HG03025 (cell line): Measurements from ENCODE around the gene AQP4.

Source experiments
- ATAC-seq: cut with Tn5 transposase; IDR thresholded peaks from one replicate; pipeline ENCODE4 v1.9.1; 2021; ENCODE audit warnings: mild to moderate bottlenecking, moderate library complexity; ENCODE audit not compliant: unreplicated experiment, low FRiP score

AQP4 gene, protein sequence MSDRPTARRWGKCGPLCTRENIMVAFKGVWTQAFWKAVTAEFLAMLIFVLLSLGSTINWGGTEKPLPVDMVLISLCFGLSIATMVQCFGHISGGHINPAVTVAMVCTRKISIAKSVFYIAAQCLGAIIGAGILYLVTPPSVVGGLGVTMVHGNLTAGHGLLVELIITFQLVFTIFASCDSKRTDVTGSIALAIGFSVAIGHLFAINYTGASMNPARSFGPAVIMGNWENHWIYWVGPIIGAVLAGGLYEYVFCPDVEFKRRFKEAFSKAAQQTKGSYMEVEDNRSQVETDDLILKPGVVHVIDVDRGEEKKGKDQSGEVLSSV

DNA sequence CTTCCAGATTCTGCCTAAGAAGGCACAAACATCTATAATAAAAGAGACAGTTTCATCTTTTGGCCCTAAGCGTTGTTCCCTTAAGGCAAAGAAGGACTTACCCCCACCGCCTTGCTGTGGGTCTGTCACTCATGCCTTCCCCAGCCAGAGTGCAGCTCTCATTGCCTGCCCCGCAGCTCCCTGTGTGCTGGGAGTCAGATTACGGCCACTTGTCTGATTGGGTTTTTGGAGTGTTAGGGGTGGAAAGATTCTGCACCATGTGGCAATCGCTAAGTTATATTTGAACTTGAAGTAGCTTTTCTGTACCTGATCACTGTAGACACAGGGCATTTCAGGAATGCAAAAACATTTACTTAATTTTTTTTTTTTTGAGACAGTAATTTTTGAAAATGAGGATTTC, at the start of gene AQP4:
Gene AQP4, minus strand, starts transcription at position 151 of the 400 bp plus-strand sequence. Its CDS starts 18 bp downstream, at position 133.
- ATAC-seq = no peak

DNA sequence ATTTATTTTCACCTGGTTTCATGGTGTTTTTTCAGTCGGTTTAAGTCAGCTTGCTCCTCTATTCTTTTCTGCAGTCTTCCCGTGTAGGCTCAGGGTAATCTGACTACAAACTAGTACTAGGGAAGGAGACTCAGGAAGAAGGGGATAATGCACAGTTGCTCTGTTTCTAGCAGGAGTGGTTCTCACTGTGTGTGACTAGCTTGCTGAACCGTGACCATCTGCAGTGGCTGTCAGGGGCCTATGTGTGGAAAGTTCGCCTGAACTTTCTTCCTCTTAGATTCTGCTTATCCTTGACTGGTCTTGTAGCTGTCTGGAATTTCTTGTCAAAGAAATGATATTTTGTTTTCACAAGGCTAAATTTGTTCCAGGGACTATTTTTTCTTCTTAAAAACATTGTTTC, 46.3 kb upstream of the AQP4 start:
- ATAC-seq = no peak

DNA sequence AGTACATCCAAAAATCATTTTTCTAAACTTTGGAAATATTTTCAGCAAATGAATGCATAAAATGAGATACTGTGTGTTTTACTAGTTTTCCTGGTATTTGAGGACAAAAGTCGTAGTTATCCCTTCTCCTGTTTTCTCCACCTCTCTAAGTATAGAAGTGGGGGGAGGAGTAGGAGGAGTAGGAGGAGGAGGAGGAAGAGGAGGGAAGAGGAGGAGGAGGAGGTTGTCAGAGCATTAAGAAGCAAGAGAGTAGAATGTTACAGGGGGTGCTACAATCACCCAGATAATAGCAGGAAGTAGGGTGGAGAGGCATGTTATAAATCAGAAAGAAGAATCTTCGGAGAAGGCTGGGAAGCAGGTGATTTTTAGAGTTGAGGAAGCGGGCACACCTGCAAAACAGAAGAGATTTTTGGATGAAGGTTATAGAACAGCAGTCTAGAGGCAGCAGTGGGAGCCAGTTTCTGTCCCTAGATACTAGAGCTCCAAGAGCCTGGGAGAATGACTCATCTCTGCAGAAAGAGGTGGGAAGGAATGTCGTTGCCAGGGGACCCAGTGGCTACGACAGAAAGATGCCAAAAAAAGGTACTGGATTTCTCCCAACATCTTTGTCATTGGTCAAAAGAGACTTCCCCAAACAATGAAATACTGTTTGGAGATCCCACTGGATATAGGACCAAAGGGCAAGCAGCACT, 44.2 kb upstream of the AQP4 start:
- ATAC-seq = no peak

DNA sequence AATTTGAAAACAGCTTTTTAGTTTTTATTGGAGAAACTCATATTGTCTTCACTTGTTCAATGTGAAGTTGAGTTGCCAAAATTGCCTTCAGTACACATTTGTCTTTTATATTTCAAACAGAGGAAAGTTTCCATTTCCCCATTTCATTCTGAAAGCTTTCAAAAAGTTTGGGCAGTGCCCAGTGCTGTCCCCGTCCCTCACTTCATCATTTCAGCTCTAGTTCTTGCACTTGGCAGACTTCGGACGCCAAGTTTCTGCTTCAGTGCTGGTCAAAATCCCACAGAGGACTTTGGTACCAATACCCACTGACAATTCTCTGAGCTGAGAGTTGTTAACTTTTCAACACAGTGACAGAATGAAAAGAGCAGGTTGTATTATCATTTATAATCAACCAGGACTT, 43.4 kb upstream of the AQP4 start:
- no peak for ATAC-seq

DNA sequence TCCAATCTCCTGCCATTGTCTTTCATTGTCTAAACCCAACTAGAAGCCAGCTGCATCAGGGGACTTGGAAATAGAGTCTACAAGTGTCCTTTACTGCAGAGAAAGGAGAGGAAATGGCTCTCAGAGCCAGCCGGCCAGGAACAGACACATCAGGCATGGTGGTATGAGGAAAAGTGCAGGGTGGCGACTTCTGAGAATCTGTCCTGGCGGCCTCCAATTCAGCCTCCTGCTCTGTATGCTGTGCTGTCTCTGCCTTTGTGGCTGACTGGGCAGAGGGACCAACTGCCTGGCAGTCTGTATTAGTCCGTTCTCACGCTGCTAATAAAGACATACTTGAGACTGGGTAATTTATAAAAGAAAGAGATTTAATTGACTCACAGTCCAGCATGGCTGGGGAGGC, 36.8 kb upstream of the AQP4 start:
- no peak for ATAC-seq

DNA sequence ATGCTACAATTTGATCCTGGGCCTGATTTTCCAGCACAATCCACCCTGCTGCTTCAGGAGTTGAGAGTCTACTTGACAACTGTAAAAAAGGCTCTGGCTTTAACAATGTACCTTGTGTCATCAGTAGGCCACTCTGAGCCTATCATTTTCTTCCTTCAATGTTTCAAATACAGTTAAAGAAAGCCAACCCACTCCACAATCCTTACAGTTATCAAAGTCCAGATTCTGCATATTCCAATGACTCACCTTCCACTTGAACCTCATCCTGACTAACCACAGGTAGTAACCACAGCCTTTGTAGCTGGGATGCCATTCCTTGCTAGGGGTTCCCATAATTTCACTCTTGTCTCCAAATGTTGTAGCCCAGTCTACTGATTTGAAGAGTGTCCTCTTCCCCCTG, 35.5 kb upstream of the AQP4 start:
- ATAC-seq = no peak

DNA sequence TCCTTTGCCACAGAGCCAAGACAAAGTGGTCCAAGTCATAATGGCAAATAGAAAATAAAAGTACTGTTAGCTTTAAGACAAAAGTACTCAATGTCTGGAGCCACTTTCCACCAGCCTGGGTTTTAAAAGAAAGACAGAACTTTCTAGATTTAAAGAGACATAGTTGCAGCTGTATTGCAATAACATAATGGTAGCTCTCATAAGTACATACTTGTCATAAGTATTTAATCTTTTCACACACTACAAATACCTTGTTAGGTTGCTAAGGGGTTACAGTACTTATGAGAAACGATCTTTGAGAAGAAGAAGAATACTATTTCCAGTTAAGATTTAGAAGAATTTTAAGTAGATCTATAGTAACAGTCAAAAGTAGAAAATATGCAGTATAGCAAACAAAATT, 28.9 kb upstream of the AQP4 start:
- ATAC-seq = no peak

DNA sequence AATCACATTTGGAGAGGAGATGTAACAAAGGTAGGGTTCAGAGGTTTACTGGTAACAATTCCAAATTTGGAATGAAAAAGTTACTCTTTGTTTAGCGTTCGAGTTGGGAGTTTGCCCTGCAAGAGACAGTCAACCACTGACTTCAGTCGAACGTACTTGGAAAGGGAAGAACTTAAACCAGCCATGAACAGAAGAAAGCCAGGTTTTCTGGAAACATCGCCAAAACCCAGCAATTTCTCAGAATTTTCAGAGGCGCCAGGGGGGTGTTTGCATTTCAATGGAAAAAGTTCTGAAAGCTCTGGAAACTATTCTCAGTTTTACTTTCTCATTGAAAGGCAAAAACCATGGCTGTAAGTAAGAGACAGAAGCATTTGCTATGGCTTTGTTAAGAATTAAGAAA, 28.5 kb upstream of the AQP4 start:
- no peak for ATAC-seq

DNA sequence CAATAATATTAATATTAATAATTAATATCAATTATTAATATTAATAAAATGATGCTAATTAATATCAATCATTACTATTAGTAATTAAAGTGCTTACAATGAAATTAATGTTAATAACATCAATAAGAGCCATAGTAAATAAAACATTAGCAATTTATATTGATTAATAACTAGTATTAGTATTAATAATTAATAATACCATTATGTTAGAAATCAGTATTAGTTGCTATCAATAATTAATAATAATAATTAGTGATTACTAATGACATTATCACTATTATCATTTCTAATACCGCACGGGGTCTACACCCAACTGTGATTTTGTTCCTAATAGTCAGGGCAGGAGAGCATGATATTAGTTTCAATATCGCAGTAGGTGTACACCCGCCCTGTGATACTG, 22.8 kb upstream of the AQP4 start:
- ATAC-seq = no peak

DNA sequence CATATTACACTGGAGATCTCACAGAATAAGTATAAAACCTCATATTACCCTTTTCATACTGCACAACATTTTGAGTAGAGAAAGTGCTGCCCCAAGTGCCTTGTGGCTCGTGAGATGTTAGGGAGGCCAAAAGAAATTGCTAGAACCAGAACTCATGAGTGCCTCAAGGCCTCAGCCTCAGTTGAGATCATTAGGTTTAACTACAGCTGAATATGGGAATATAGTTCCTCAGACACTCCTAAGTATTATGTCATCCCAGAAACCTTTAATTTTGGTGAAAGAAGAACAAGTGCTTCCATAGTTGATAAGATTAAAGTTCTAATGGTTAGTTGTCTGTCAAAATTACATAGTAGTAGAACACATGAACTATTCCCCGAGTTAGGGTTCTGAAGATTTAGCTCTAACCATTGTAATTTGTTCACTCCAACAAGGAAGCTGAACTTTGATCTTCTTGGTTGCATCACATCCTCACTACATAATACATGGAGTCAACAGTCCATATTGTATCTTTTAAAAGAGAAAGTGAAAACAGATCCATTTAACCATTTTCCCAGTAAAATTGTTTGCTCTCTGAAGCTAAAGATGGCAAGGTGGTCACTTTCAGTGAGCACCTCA, 9.6 kb upstream of the AQP4 start:
- ATAC-seq = no peak

DNA sequence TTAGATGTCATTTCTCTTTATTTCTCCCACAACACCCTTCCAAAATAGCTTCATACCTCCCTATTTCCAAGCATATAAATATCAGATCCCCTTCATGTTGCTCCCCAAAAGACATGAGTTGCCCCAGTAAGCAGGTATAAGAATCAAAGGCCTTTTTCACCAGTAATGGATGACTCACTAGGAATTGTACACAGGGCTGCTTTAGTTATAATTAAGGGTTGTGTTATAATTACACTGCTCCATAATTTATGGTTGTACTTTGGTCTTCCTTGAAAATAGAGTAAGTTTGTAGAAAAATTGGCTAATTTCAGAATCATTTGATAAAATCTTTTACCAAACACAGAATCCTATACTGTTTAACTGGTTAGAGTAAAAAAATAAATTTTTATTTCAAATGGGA, 8.8 kb upstream of the AQP4 start:
- ATAC-seq = no peak

DNA sequence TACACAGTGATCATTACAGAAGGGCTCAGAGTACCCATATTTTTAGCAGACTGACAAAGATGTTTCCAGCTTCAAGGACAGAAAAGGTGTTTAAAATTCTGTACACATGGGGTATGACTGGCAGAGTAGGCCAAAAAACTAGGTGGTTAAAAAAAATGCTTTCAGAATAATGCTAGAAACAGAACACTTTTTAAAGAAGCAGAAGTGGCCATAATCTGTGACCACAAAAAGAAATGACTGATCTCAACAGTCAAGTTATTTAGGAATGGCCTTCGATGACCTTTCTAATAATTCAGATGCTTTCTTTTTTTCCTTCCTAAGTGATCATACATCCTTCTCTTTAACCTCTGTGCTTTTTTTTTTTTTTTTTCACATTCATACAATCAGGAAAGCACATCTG, 4.1 kb upstream of the AQP4 start:
- ATAC-seq = no peak

DNA sequence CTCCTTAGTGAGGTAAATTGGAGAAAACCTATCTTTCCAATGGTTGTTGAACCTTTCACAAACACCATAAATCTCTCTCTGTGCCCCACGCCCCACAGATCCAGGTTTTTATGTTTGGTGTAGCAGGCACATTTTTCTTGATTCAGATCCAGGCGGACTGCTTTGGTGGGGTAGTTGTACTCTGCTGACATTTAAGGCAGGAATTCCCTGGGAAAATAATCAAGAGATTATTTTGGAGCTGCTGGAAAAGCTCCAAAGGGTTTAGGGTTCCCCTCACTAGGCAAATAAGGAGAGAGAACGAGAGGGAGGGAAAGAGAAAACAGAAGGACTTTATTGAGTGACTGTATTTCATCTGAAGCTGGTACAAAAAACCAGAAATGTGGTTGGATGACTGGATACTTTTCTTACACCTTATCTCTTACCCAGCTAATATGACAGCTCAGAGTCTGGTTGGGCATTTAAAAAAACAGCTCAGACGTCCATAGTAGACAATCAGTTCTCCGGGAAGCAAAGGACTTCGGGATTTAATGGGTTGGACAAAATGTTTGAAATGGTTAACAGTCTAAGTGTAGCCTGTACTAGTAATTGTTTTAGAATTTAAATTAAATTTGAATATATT, 3.6 kb upstream of the AQP4 start:
- ATAC-seq = no peak

DNA sequence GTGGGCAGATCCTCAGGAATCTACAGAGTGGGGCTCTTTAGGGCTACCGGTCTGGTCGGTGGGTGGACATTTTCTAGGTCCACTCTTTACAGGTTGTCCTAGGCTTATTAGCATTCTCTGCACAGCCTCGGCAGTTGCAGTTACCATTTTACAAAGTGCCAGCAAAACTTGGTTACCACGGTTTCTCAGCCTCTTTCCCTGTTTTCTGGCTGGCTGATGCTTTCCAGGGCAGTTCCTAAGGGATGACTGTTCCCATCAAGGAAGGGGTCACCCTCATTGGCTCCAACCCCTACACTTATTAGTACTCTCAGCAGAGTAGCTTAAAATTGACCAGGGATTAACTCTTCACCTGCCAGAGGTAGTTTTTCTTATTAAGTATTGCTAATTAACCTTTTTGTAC, 2.0 kb upstream of the AQP4 start:
- ATAC-seq = no peak

DNA sequence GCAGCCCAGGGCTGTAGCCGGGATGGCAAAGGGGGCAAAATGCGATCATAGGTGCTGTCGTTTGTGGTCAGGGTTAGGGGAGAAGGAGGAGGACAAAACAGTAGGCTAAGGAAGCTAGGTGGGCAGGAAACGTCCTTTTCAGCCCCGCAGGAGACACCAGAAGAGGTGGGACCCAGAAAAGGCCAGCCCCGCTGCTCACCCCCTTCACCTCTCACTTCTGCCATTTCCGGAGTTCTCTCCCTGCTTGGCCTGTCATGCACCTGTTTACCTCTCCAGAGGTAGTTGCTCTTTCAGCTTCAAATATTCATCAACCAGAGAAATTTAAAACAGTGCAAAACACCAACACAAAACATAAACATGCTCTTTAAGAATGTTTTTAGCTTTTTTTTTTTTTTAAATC, 849 bp downstream of the AQP4 start:
- no peak for ATAC-seq

DNA sequence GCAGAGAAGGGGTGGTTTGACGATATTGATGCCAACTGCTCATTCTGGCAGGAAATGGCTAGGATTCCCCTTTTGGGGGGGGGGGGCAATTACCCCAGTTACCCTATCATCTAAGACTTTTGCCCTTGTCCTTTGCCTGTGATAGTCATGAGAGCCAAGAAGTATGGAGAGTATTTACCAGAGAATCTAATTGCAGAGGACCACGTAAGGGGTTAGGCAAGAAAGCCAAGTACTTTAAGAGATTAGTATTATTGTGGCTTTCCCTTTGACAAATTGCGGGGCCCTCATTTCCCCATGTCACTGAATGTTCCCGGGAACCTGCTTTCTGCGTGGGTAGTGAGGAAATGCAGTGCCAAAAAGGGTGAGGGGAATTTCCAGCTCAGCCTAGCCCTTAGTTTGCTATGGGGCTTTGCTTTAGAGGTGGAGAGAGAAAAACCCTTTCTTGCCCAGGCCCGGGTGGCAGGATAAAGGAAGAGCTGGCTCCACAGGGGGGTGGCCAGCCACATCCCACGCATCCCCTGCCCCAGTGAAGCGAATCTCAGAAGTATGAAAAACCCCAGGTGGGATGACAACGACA, 1.5 kb downstream of the AQP4 start:
- ATAC-seq = no peak

DNA sequence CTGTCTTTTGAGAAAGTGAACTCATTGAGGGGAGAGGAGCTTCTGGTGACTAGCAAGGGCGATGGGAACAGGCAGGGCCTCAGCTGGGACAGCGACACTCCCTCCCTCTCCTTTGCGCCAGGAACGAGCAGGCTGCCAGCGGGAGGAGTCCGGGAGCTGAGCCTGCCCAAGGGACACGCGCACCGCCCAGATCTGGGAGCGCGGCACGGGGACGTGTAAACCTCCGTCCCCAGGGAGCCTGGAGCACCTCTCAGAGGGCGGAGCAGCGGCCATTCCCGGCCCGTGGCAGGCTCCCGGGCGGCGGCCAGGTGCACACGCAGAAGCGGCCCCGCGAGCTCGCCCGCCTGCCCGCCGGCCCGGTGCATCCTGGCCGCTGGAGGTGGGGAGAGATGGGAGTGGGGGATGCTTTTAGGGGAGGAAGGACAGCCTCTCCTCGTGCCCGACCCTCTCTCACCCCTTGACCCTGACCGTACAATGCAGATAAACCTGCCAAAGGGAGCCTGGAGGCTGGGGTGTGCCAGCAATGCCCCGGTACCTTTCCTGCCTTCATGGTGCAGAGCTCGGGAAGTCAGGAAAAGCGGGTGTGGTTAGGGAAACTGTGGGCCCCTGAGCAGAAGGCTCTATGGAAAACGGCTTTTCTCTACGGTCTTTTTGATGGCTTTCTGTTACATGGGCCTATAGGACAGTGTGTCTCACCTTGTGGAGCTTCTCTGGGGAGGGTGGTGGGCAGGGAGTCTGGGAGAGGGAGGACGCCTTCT, 2.2 kb downstream of the AQP4 start:
- ATAC-seq = no peak

DNA sequence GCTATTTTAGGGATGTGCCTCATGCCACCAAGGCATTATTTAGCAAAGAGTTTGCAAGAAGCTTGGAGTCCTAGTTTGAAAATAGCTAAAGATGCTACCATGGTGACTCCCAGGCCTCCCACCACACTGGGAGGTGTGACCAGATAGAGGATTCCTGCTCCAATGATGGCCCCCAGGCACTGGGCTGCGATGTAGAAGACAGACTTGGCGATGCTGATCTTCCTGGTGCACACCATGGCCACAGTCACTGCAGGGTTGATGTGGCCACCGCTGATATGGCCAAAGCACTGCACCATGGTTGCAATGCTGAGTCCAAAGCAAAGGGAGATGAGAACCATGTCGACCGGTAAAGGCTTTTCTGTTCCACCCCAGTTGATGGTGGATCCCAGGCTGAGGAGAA, 3.4 kb downstream of the AQP4 start:
- no peak for ATAC-seq

DNA sequence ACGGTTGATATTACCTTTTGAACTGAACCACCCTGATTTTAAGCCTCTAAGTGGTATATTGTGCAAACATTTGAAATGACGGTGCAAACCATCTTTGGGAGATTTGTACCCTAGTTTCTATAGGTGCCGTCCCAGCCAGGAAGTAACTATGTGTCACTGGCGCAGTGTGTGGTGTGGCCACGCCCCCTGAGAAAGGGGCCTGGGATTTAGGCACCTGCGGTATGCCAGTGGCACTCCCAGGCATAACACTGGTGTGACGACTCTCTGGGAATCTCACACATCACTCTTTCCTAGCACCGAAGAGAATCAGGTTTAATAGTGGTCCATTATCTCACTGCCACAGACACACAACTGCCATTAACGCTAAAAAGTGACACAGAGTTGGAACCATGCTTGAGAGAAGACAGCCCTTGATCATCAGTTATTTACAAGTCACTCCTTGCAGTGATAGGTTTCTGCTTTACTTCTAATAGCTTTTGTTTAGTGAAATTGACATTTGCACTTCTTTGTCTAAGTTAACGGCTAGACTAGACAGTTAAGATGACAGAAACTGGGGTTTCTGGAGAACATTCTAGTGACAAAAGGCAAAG, 11.1 kb downstream of the AQP4 start:
- ATAC-seq = no peak

DNA sequence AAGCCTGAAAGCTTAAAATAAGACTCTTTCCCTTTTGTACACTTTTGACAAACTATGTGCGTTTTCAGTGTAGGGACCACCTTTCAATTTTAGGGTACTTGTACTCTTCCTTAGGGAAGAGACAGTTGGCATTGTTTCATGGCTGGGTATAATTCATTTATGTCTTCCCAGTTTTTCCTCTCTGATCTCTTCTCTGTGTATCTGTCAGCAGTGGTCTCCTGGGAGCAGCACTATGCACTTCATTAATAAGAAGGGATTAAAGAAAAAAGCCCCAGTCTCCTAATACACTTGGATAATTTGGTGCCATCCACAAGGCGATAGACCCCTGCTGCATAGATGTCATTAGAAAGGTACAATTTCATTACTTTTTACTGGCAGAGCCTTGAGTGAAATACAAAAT, 12.1 kb downstream of the AQP4 start:
- ATAC-seq = no peak
